Measurements from ENCODE around the gene RFNG.

The RFNG gene

GRCh38 chr17:82051776-82052637 lies at the start of gene RFNG, which contains the start of gene GPS1:
RFNG (minus strand) TSS chr17:82051811; CDS start chr17:82051766, 45 bp downstream.
GPS1 (plus strand) TSS chr17:82051898; CDS start chr17:82051932, 34 bp downstream.
- H3K27ac ChIP-seq, result peak within 1 kb of the TSS; percentile 73
- TF ChIP-seq CTCF (IDR thresholded peaks at IDR 0.05), result no peak
- TF ChIP-seq ZFX (IDR thresholded peaks at IDR 0.05; ENCODE audit: borderline replicate concordance), result no peak

GRCh38 chr17:82101301-82101715 lies 49.7 kb upstream of the RFNG start:
- TF ChIP-seq ZFX (IDR thresholded peaks at IDR 0.05; ENCODE audit: borderline replicate concordance) (no peak), CTCF (IDR thresholded peaks at IDR 0.05) (no peak)
- H3K27ac ChIP-seq, result peak overlapping the region; percentile 97

- H3K27ac ChIP-seq, result peak overlapping the region; percentile 97
- no peak for TF ChIP-seq ZFX (IDR thresholded peaks at IDR 0.05; ENCODE audit: borderline replicate concordance)
- no peak for TF ChIP-seq CTCF (IDR thresholded peaks at IDR 0.05)
Observed at GRCh38 chr17:82100502-82101298, 49.1 kb upstream of the RFNG start.

GRCh38 chr17:82098939-82099763 lies 47.5 kb upstream of the RFNG start:
- peak overlapping the region; percentile 97 for H3K27ac ChIP-seq
- TF ChIP-seq ZFX (IDR thresholded peaks at IDR 0.05; ENCODE audit: borderline replicate concordance), result no peak
- TF ChIP-seq CTCF (IDR thresholded peaks at IDR 0.05), result no peak

GRCh38 chr17:82098169-82098938 lies 46.7 kb upstream of the RFNG start, which contains the start of gene FASN:
FASN (minus strand) TSS chr17:82098236; CDS start chr17:82096445, 1,791 bp downstream.
- TF ChIP-seq ZFX (IDR thresholded peaks at IDR 0.05; ENCODE audit: borderline replicate concordance), result no peak
- TF ChIP-seq CTCF (IDR thresholded peaks at IDR 0.05), result peak; percentile 70
- peak within 1 kb of the TSS; percentile 97 for H3K27ac ChIP-seq

- TF ChIP-seq ZFX (IDR thresholded peaks at IDR 0.05; ENCODE audit: borderline replicate concordance) (no peak), CTCF (IDR thresholded peaks at IDR 0.05) (no peak)
- peak overlapping the region; percentile 97 for H3K27ac ChIP-seq
Observed at GRCh38 chr17:82097919-82098168, 46.2 kb upstream of the RFNG start.
